Loucy (cell line): ENCODE measurements around the gene RIT2.

Experiments
- H2AFZ ChIP-seq: fragments of 200-600 bp; sonication (generic); 2 replicates; pipeline ENCODE4 v1.6.0; 2016; ENCODE audit warnings: antibody characterized with exemption, mild to moderate bottlenecking, low read length, moderate library complexity
- H3F3A ChIP-seq: fragments of 200-600 bp; 2 replicates; pipeline ENCODE4 v1.6.0; 2016; ENCODE audit warnings: antibody characterized with exemption, low read depth, mild to moderate bottlenecking
- H3K27me3 ChIP-seq: fragments of 200-600 bp; sonication (generic); 2 replicates; pipeline ENCODE4 v1.6.1; 2014; ENCODE audit warnings: low read length, mild to moderate bottlenecking; ENCODE audit not compliant: insufficient read depth, poor library complexity, severe bottlenecking
- H3K36me3 ChIP-seq: fragments of 200-600 bp; sonication (generic); 2 replicates; pipeline ENCODE4 v1.6.1; 2016; ENCODE audit warnings: low read length; ENCODE audit not compliant: insufficient read depth
- H3K4me1 ChIP-seq: fragments of 200-600 bp; sonication (generic); 2 replicates; pipeline ENCODE4 v1.5.1; 2014; ENCODE audit warnings: low read length, mild to moderate bottlenecking; ENCODE audit not compliant: insufficient read depth, poor library complexity, severe bottlenecking
- H3K4me2 ChIP-seq: fragments of 200-600 bp; sonication (generic); 2 replicates; pipeline ENCODE4 v1.6.0; 2014; ENCODE audit warnings: antibody characterized with exemption, low read length, low read depth, mild to moderate bottlenecking; ENCODE audit not compliant: poor library complexity, severe bottlenecking
- H3K4me3 ChIP-seq: fragments of 200-600 bp; sonication (generic); 2 replicates; pipeline ENCODE4 v1.5.1; 2014; ENCODE audit warnings: low read length, mild to moderate bottlenecking, mixed read lengths; ENCODE audit not compliant: poor library complexity, severe bottlenecking
- H3K79me2 ChIP-seq: fragments of 200-600 bp; sonication (generic); 2 replicates; pipeline ENCODE4 v1.6.1; 2014; ENCODE audit warnings: low read length; ENCODE audit not compliant: insufficient read depth
- H3K9ac ChIP-seq: fragments of 200-600 bp; sonication (generic); 2 replicates; pipeline ENCODE4 v1.6.0; 2014; ENCODE audit warnings: mild to moderate bottlenecking, low read depth, low read length, moderate library complexity; ENCODE audit not compliant: poor library complexity, severe bottlenecking
- H3K9me2 ChIP-seq: fragments of 200-600 bp; sonication (generic); replicated peaks from 2 replicates; pipeline ENCODE4 v1.6.1; 2016; ENCODE audit warnings: low read depth, low read length, mixed read lengths
- H3K9me3 ChIP-seq: fragments of 200-600 bp; sonication (generic); 2 replicates; pipeline ENCODE4 v1.6.1; 2014; ENCODE audit warnings: mild to moderate bottlenecking, antibody characterized with exemption, low read length, low read depth; ENCODE audit not compliant: insufficient read depth
- H4K20me1 ChIP-seq: fragments of 200-600 bp; sonication (generic); 2 replicates; pipeline ENCODE4 v1.6.0; 2014; ENCODE audit warnings: antibody characterized with exemption, low read length, mild to moderate bottlenecking; ENCODE audit not compliant: insufficient read depth, poor library complexity, severe bottlenecking
- CTCF ChIP-seq: fragments of 200-600 bp; sonication (generic); conservative IDR thresholded peaks from 2 replicates; pipeline ENCODE4 v1.5.1; 2014; ENCODE audit warnings: mild to moderate bottlenecking, antibody characterized with exemption, low read length
- EZH2phosphoT487 ChIP-seq: fragments of 200-600 bp; IDR thresholded peaks from 2 replicates; pipeline ENCODE4 v1.6.1; 2018; ENCODE audit warnings: antibody characterized with exemption, mild to moderate bottlenecking, moderate library complexity, borderline replicate concordance

Gene RIT2

GRCh38 chr18:43040281-43040680 is 75.2 kb downstream of the RIT2 start:
- no peak for TF ChIP-seq EZH2phosphoT487
- TF ChIP-seq CTCF = no peak
- no peak overlapping the region for H3K4me2 ChIP-seq
- no peaks in the 10 kb centered on the region for H3K79me2 ChIP-seq

GRCh38 chr18:43034683-43035500 is 80.6 kb downstream of the RIT2 start:
- TF ChIP-seq CTCF = no peak
- TF ChIP-seq EZH2phosphoT487 = no peak
- no peak overlapping the region for H3K4me3 ChIP-seq
- H4K20me1 ChIP-seq = no peaks in the 10 kb centered on the region
- no peaks in the 10 kb centered on the region for H3K9me2 ChIP-seq
- H3K36me3 ChIP-seq = no peaks in the 10 kb centered on the region
- no peak overlapping the region for H2AFZ ChIP-seq
- H3K4me2 ChIP-seq = no peak overlapping the region
- H3K27me3 ChIP-seq = no peaks in the 10 kb centered on the region
- H3K4me1 ChIP-seq = no peaks in the 10 kb centered on the region
- no peaks in the 10 kb centered on the region for H3K79me2 ChIP-seq
- no peaks in the 10 kb centered on the region for H3F3A ChIP-seq
- H3K9ac ChIP-seq = no peak overlapping the region
- no peaks in the 10 kb centered on the region for H3K9me3 ChIP-seq

More at GRCh38 chr18:43040281-43040680, 75.2 kb downstream of the RIT2 start:
- Histone ChIP-seq H3K9ac (no peak overlapping the region), H2AFZ (no peak overlapping the region), H3K9me2 (no peaks in the 10 kb centered on the region), H3F3A (no peaks in the 10 kb centered on the region), H3K4me3 (no peak overlapping the region), H3K36me3 (no peaks in the 10 kb centered on the region), H4K20me1 (no peaks in the 10 kb centered on the region), H3K9me3 (no peaks in the 10 kb centered on the region), H3K27me3 (no peaks in the 10 kb centered on the region), H3K4me1 (no peaks in the 10 kb centered on the region)

- Histone ChIP-seq H3F3A (no peaks in the 10 kb centered on the region), H2AFZ (no peak overlapping the region), H3K4me1 (no peaks in the 10 kb centered on the region), H3K4me2 (no peak overlapping the region), H3K9me3 (no peaks in the 10 kb centered on the region), H4K20me1 (no peaks in the 10 kb centered on the region), H3K79me2 (no peaks in the 10 kb centered on the region), H3K4me3 (no peak overlapping the region), H3K36me3 (no peaks in the 10 kb centered on the region), H3K9me2 (no peaks in the 10 kb centered on the region), H3K27me3 (no peaks in the 10 kb centered on the region), H3K9ac (no peak overlapping the region)
- TF ChIP-seq EZH2phosphoT487 (no peak), CTCF (no peak)
Observed at GRCh38 chr18:43031169-43031568, 84.3 kb downstream of the RIT2 start.
